ENCODE measurements around the gene KERA. TPM values are rescaled to one million over a fixed set of nuclear protein-coding genes. Genes with fewer than 3 reads are reported as not detected.

Gene KERA
- total and polyA plus RNA-seq, 2 experiments from 2014 or later: not detected

DNA sequence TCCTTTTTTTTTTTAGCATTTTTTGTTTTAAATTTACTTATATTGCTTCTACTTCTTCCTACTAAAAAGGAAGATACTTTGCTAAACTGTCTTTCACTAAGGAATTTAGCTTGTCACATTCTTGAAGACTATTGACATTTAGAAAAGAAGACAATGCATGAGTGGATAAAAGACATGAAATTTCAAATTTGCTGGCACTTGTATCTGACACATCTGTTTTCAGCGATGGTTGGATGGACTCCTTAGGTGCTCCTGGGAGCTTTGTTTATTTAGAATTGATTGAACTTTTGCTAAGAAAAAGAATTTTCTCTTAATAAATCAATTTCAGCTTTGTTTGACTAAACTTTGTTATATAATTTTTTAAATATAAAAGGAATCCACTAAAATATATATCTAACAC is 3.3 kb upstream of the KERA start:
- Histone ChIP-seq H3K9me2 (ENCODE audit: insufficient read depth) (no peaks in the 10 kb centered on the region; the same call in 1 of the 2 replicates), H3K36me3 (ENCODE audit: insufficient read depth) (no peaks in the 10 kb centered on the region), H3F3A (replicated peaks; ENCODE audit: low read depth) (no peaks in the 10 kb centered on the region), H3K4me1 (ENCODE audit: insufficient read depth) (no peaks in the 10 kb centered on the region), H3K27me3 (ENCODE audit: insufficient read depth) (no peaks in the 10 kb centered on the region), H4K20me1 (replicated peaks; ENCODE audit: insufficient read depth) (no peaks in the 10 kb centered on the region), H2AFZ (no peak overlapping the region), H3K4me2 (no peak overlapping the region), H3K27ac (ENCODE audit: low read depth) (no peak overlapping the region), H3K4me3 (no peak overlapping the region), H3K79me2 (replicated peaks; ENCODE audit: insufficient read depth) (no peaks in the 10 kb centered on the region)
- H3K27ac Mint-ChIP-seq: no peak overlapping the region
- H3K4me3 Mint-ChIP-seq: no peak overlapping the region
- H3K36me3 Mint-ChIP-seq (ENCODE audit: low read depth): no peaks in the 10 kb centered on the region
- ATAC-seq (no peak), DNase-seq (ENCODE audit: low spot score) (no peak)
- TF ChIP-seq ZNF114 (CRISPR knock-in tag; IDR thresholded peaks at IDR 0.05) (no peak), EZH2 (IDR thresholded peaks at IDR 0.05; ENCODE audit: low read depth, unreplicated experiment) (no peak), STAT1 (IDR thresholded peaks at IDR 0.05; ENCODE audit: unreplicated experiment) (no peak)
- TF ChIP-seq, protein P1, sequence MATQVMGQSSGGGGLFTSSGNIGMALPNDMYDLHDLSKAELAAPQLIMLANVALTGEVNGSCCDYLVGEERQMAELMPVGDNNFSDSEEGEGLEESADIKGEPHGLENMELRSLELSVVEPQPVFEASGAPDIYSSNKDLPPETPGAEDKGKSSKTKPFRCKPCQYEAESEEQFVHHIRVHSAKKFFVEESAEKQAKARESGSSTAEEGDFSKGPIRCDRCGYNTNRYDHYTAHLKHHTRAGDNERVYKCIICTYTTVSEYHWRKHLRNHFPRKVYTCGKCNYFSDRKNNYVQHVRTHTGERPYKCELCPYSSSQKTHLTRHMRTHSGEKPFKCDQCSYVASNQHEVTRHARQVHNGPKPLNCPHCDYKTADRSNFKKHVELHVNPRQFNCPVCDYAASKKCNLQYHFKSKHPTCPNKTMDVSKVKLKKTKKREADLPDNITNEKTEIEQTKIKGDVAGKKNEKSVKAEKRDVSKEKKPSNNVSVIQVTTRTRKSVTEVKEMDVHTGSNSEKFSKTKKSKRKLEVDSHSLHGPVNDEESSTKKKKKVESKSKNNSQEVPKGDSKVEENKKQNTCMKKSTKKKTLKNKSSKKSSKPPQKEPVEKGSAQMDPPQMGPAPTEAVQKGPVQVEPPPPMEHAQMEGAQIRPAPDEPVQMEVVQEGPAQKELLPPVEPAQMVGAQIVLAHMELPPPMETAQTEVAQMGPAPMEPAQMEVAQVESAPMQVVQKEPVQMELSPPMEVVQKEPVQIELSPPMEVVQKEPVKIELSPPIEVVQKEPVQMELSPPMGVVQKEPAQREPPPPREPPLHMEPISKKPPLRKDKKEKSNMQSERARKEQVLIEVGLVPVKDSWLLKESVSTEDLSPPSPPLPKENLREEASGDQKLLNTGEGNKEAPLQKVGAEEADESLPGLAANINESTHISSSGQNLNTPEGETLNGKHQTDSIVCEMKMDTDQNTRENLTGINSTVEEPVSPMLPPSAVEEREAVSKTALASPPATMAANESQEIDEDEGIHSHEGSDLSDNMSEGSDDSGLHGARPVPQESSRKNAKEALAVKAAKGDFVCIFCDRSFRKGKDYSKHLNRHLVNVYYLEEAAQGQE (IDR thresholded peaks at IDR 0.05; ENCODE audit: unreplicated experiment): no peak
- no peaks in the 10 kb centered on the region for H3K9me3 Mint-ChIP-seq
- H3K4me1 Mint-ChIP-seq: no peaks in the 10 kb centered on the region
- H3K27me3 Mint-ChIP-seq (ENCODE audit: insufficient read depth, low read depth, poor library complexity): no peaks in the 10 kb centered on the region

DNA sequence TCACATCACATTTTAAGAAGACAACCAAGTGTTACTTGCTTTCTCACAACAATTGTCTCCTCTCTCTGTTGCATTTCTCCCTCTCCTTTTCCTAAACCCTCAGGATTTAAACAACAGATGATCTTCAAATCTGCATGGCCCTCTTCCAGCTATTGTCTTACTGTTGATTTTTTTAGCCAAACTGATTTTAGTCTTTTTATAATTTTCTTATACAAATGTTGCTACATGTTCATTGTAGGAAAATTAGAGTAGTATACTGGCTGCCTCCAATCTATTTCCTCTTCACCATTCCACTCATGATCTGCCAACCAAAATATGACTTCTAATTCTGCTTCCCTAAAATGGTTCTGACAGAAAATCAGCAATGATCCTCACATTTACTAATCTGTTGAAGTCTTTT is 1.4 kb upstream of the KERA start:
- no peaks in the 10 kb centered on the region for H3K36me3 ChIP-seq (ENCODE audit: insufficient read depth)
- H3K4me3 Mint-ChIP-seq: no peak overlapping the region
- no peaks in the 10 kb centered on the region for H3K9me3 Mint-ChIP-seq
- no peak overlapping the region for H3K27ac Mint-ChIP-seq
- no peaks in the 10 kb centered on the region for H3K27me3 Mint-ChIP-seq (ENCODE audit: insufficient read depth, low read depth, poor library complexity)
- no peaks in the 10 kb centered on the region for H3K27me3 ChIP-seq (ENCODE audit: insufficient read depth)
- no peaks in the 10 kb centered on the region for H3K79me2 ChIP-seq (replicated peaks; ENCODE audit: insufficient read depth)
- no peak overlapping the region for H3K27ac ChIP-seq (ENCODE audit: low read depth)
- no peak overlapping the region for H3K4me3 ChIP-seq
- H4K20me1 ChIP-seq (replicated peaks; ENCODE audit: insufficient read depth): no peaks in the 10 kb centered on the region
- no peaks in the 10 kb centered on the region for H3K36me3 Mint-ChIP-seq (ENCODE audit: low read depth)
- no peaks in the 10 kb centered on the region for H3K4me1 Mint-ChIP-seq
- H3F3A ChIP-seq (replicated peaks; ENCODE audit: low read depth): no peaks in the 10 kb centered on the region
- no peak overlapping the region for H3K4me2 ChIP-seq
- ATAC-seq (no peak), DNase-seq (ENCODE audit: low spot score) (no peak)
- no peak overlapping the region for H2AFZ ChIP-seq
- no peaks in the 10 kb centered on the region; the same call in 1 of the 2 replicates for H3K9me2 ChIP-seq (ENCODE audit: insufficient read depth)
- no peaks in the 10 kb centered on the region for H3K4me1 ChIP-seq (ENCODE audit: insufficient read depth)
- TF ChIP-seq, protein P2, sequence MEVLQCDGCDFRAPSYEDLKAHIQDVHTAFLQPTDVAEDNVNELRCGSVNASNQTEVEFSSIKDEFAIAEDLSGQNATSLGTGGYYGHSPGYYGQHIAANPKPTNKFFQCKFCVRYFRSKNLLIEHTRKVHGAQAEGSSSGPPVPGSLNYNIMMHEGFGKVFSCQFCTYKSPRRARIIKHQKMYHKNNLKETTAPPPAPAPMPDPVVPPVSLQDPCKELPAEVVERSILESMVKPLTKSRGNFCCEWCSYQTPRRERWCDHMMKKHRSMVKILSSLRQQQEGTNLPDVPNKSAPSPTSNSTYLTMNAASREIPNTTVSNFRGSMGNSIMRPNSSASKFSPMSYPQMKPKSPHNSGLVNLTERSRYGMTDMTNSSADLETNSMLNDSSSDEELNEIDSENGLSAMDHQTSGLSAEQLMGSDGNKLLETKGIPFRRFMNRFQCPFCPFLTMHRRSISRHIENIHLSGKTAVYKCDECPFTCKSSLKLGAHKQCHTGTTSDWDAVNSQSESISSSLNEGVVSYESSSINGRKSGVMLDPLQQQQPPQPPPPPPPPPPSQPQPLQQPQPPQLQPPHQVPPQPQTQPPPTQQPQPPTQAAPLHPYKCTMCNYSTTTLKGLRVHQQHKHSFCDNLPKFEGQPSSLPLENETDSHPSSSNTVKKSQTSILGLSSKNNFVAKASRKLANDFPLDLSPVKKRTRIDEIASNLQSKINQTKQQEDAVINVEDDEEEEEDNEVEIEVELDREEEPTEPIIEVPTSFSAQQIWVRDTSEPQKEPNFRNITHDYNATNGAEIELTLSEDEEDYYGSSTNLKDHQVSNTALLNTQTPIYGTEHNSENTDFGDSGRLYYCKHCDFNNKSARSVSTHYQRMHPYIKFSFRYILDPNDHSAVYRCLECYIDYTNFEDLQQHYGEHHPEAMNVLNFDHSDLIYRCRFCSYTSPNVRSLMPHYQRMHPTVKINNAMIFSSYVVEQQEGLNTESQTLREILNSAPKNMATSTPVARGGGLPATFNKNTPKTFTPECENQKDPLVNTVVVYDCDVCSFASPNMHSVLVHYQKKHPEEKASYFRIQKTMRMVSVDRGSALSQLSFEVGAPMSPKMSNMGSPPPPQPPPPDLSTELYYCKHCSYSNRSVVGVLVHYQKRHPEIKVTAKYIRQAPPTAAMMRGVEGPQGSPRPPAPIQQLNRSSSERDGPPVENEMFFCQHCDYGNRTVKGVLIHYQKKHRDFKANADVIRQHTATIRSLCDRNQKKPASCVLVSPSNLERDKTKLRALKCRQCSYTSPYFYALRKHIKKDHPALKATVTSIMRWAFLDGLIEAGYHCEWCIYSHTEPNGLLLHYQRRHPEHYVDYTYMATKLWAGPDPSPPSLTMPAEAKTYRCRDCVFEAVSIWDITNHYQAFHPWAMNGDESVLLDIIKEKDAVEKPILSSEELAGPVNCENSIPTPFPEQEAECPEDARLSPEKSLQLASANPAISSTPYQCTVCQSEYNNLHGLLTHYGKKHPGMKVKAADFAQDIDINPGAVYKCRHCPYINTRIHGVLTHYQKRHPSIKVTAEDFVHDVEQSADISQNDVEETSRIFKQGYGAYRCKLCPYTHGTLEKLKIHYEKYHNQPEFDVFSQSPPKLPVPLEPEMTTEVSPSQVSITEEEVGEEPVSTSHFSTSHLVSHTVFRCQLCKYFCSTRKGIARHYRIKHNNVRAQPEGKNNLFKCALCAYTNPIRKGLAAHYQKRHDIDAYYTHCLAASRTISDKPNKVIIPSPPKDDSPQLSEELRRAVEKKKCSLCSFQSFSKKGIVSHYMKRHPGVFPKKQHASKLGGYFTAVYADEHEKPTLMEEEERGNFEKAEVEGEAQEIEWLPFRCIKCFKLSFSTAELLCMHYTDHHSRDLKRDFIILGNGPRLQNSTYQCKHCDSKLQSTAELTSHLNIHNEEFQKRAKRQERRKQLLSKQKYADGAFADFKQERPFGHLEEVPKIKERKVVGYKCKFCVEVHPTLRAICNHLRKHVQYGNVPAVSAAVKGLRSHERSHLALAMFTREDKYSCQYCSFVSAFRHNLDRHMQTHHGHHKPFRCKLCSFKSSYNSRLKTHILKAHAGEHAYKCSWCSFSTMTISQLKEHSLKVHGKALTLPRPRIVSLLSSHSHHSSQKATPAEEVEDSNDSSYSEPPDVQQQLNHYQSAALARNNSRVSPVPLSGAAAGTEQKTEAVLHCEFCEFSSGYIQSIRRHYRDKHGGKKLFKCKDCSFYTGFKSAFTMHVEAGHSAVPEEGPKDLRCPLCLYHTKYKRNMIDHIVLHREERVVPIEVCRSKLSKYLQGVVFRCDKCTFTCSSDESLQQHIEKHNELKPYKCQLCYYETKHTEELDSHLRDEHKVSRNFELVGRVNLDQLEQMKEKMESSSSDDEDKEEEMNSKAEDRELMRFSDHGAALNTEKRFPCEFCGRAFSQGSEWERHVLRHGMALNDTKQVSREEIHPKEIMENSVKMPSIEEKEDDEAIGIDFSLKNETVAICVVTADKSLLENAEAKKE (CRISPR knock-in tag; IDR thresholded peaks at IDR 0.05): no peak
- TF ChIP-seq EZH2phosphoT487 (IDR thresholded peaks at IDR 0.05; ENCODE audit: unreplicated experiment) (no peak), NANOG (IDR thresholded peaks at IDR 0.05; ENCODE audit: borderline replicate concordance) (no peak), ZNF331 (CRISPR knock-in tag; IDR thresholded peaks at IDR 0.05; ENCODE audit: low read depth) (no peak), CREB1 (CRISPR knock-in tag; IDR thresholded peaks at IDR 0.05; ENCODE audit: low read depth) (no peak), EZH2 (IDR thresholded peaks at IDR 0.05; ENCODE audit: low read depth, unreplicated experiment) (no peak)
- TF ChIP-seq, protein P1 (IDR thresholded peaks at IDR 0.05; ENCODE audit: unreplicated experiment): no peak
